Stimulated activated naive B cell treated with anti-CD40 and anti-IgM and Interleukin-4, amounts not matched to agents 10 μg/mL and 1 μg/mL and 100 μg/mL, for 72 hours (primary cell): ENCODE data around the gene GLB1L2.

Experiments used
- ATAC-seq, 2 donors: fragments of 150-1000 bp; cut with Tn5 transposase; replicated peaks; 2 replicates each; pipeline ENCODE4 v1.10.0; 2021; ENCODE audit warnings: moderate library complexity in 1 of 2
- DNase-seq: peaks from one replicate; pipeline ENCODE4 v3.0.0; 2021
- H3K27ac Mint-ChIP-seq: one replicate; pipeline ENCODE4 v1.8.0; 2022; ENCODE audit warnings: mild to moderate bottlenecking, mixed read lengths
- H3K27me3 Mint-ChIP-seq, 2 donors: one replicate each; pipeline ENCODE4 v1.8.0; 2022; ENCODE audit warnings: mixed read lengths in 2 of 2
- H3K36me3 Mint-ChIP-seq, 2 donors: one replicate each; pipeline ENCODE4 v1.8.0; 2022; ENCODE audit warnings: mixed read lengths in 2 of 2, mild to moderate bottlenecking in 1 of 2
- H3K4me1 Mint-ChIP-seq, 2 donors: one replicate each; pipeline ENCODE4 v1.8.0; 2022; ENCODE audit warnings: mixed read lengths in 2 of 2, mild to moderate bottlenecking in 1 of 2
- H3K4me3 Mint-ChIP-seq, 2 donors: one replicate each; pipeline ENCODE4 v1.8.0; 2022; ENCODE audit warnings: mild to moderate bottlenecking in 2 of 2, mixed read lengths in 2 of 2, moderate library complexity in 1 of 2
- H3K9me3 Mint-ChIP-seq, 2 donors: one replicate each; pipeline ENCODE4 v1.8.0; 2022; ENCODE audit warnings: mixed read lengths in 2 of 2, mild to moderate bottlenecking in 1 of 2

Gene GLB1L2

GRCh38 chr11:134399293-134399654 lies 67.5 kb downstream of the GLB1L2 start:
- DNase-seq (no peak), ATAC-seq (no peak)
- Mint-ChIP-seq H3K36me3 (no peaks in the 10 kb centered on the region), H3K4me3 (no peak overlapping the region), H3K4me1 (no peaks in the 10 kb centered on the region), H3K27me3 (peaks cover 10 to 36% of the 10 kb centered on the region in 2 donors), H3K9me3 (no peaks in the 10 kb centered on the region), H3K27ac (no peak overlapping the region)

- Mint-ChIP-seq H3K4me3 (no peak overlapping the region), H3K36me3 (no peaks in the 10 kb centered on the region), H3K4me1 (no peaks in the 10 kb centered on the region), H3K27me3 (peaks cover 15 to 36% of the 10 kb centered on the region in 2 donors), H3K27ac (no peak overlapping the region), H3K9me3 (no peaks in the 10 kb centered on the region)
- no peak for ATAC-seq
- no peak for DNase-seq
Measured at GRCh38 chr11:134399996-134400395, 68.2 kb downstream of the GLB1L2 start.

GRCh38 chr11:134401825-134402809 lies 70.3 kb downstream of the GLB1L2 start:
- H3K27me3 Mint-ChIP-seq, result peaks cover 22 to 37% of the 10 kb centered on the region in 2 donors
- H3K4me1 Mint-ChIP-seq, result no peaks in the 10 kb centered on the region
- H3K4me3 Mint-ChIP-seq, result no peak overlapping the region
- H3K36me3 Mint-ChIP-seq, result no peaks in the 10 kb centered on the region
- H3K9me3 Mint-ChIP-seq, result no peaks in the 10 kb centered on the region
- DNase-seq (no peak), ATAC-seq (no peak)
- no peak overlapping the region for H3K27ac Mint-ChIP-seq

- DNase-seq, result no peak
- no peaks in the 10 kb centered on the region for H3K4me1 Mint-ChIP-seq
- no peak overlapping the region for H3K4me3 Mint-ChIP-seq
- H3K27me3 Mint-ChIP-seq, result peaks cover 30 to 40% of the 10 kb centered on the region in 2 donors
- no peak overlapping the region for H3K27ac Mint-ChIP-seq
- ATAC-seq, result no peak
- no peaks in the 10 kb centered on the region for H3K36me3 Mint-ChIP-seq
- no peaks in the 10 kb centered on the region for H3K9me3 Mint-ChIP-seq
Measured at GRCh38 chr11:134402910-134403309, 71.1 kb downstream of the GLB1L2 start.

- DNase-seq, result no peak
- H3K27me3 Mint-ChIP-seq, result peaks cover 38 to 42% of the 10 kb centered on the region in 2 donors
Measured at GRCh38 chr11:134404575-134405341, 73.0 kb downstream of the GLB1L2 start.

GRCh38 chr11:134405436-134405835 lies 73.6 kb downstream of the GLB1L2 start:
- DNase-seq (no peak), ATAC-seq (no peak)
- no peaks in the 10 kb centered on the region for H3K4me1 Mint-ChIP-seq
- H3K27me3 Mint-ChIP-seq, result peaks cover 42 to 43% of the 10 kb centered on the region in 2 donors
- no peak overlapping the region for H3K27ac Mint-ChIP-seq
- no peak overlapping the region for H3K4me3 Mint-ChIP-seq
- no peaks in the 10 kb centered on the region for H3K36me3 Mint-ChIP-seq
- H3K9me3 Mint-ChIP-seq, result no peaks in the 10 kb centered on the region

More at GRCh38 chr11:134404575-134405341, 73.0 kb downstream of the GLB1L2 start:
- Mint-ChIP-seq H3K4me3 (no peak overlapping the region), H3K9me3 (no peaks in the 10 kb centered on the region), H3K4me1 (no peaks in the 10 kb centered on the region), H3K36me3 (no peaks in the 10 kb centered on the region), H3K27ac (no peak overlapping the region)
- ATAC-seq, result no peak

- no peak for ATAC-seq
Measured at GRCh38 chr11:134405841-134406240, 74.1 kb downstream of the GLB1L2 start.

GRCh38 chr11:134406264-134407185 lies 74.7 kb downstream of the GLB1L2 start:
- no peaks in the 10 kb centered on the region for H3K36me3 Mint-ChIP-seq

More at GRCh38 chr11:134405841-134406240, 74.1 kb downstream of the GLB1L2 start:
- DNase-seq, result no peak
- H3K4me3 Mint-ChIP-seq, result no peak overlapping the region
- H3K4me1 Mint-ChIP-seq, result peaks cover 2 to 3% of the 10 kb centered on the region in 2 donors
- H3K9me3 Mint-ChIP-seq, result no peaks in the 10 kb centered on the region
- H3K27ac Mint-ChIP-seq, result no peak overlapping the region
- H3K36me3 Mint-ChIP-seq, result no peaks in the 10 kb centered on the region
- H3K27me3 Mint-ChIP-seq, result peaks cover 42 to 43% of the 10 kb centered on the region in 2 donors

GRCh38 chr11:134407321-134407828 lies 75.6 kb downstream of the GLB1L2 start:
- Mint-ChIP-seq H3K4me3 (no peak overlapping the region), H3K36me3 (no peaks in the 10 kb centered on the region), H3K9me3 (no peaks in the 10 kb centered on the region), H3K27me3 (peaks cover 47 to 50% of the 10 kb centered on the region in 2 donors), H3K27ac (no peak overlapping the region), H3K4me1 (peaks cover 9 to 11% of the 10 kb centered on the region in 2 donors)
- DNase-seq (no peak), ATAC-seq (no peak)

More at GRCh38 chr11:134406264-134407185, 74.7 kb downstream of the GLB1L2 start:
- DNase-seq (no peak), ATAC-seq (no peak)
- Mint-ChIP-seq H3K9me3 (no peaks in the 10 kb centered on the region), H3K27ac (no peak overlapping the region), H3K4me3 (no peak overlapping the region), H3K27me3 (peaks cover 45 to 49% of the 10 kb centered on the region in 2 donors), H3K4me1 (peaks cover 8 to 10% of the 10 kb centered on the region in 2 donors)

- no peak overlapping the region for H3K27ac Mint-ChIP-seq
- no peak overlapping the region for H3K4me3 Mint-ChIP-seq
- ATAC-seq, result no peak
- H3K27me3 Mint-ChIP-seq, result peaks cover 47 to 50% of the 10 kb centered on the region in 2 donors
- H3K4me1 Mint-ChIP-seq, result peaks cover 9 to 11% of the 10 kb centered on the region in 2 donors
- H3K9me3 Mint-ChIP-seq, result no peaks in the 10 kb centered on the region
- no peak for DNase-seq
- no peaks in the 10 kb centered on the region for H3K36me3 Mint-ChIP-seq
Measured at GRCh38 chr11:134407923-134408322, 76.1 kb downstream of the GLB1L2 start.

- Mint-ChIP-seq H3K27me3 (peaks cover 53 to 55% of the 10 kb centered on the region in 2 donors), H3K4me3 (no peak overlapping the region), H3K4me1 (peaks cover 16 to 17% of the 10 kb centered on the region in 2 donors), H3K9me3 (no peaks in the 10 kb centered on the region), H3K27ac (no peak overlapping the region), H3K36me3 (no peaks in the 10 kb centered on the region)
- no peak for ATAC-seq
- no peak for DNase-seq
Measured at GRCh38 chr11:134409552-134410429, 78.0 kb downstream of the GLB1L2 start.

GRCh38 chr11:134410766-134411165 lies 79.0 kb downstream of the GLB1L2 start:
- Mint-ChIP-seq H3K9me3 (no peaks in the 10 kb centered on the region), H3K4me3 (no peak overlapping the region), H3K36me3 (no peaks in the 10 kb centered on the region)

More at GRCh38 chr11:134410766-134411165, 79.0 kb downstream of the GLB1L2 start:
- DNase-seq, result no peak
- Mint-ChIP-seq H3K4me1 (peaks cover 21 to 22% of the 10 kb centered on the region in 2 donors), H3K27me3 (peaks cover 56 to 64% of the 10 kb centered on the region in 2 donors), H3K27ac (no peak overlapping the region)
- no peak for ATAC-seq
